Activated B cell treated with CpG ODN at 0.5 μM for 24 hours (primary cell): ENCODE results near the gene WBP2. TPM values are rescaled to one million over a fixed set of nuclear protein-coding genes. Genes with fewer than 3 reads are reported as not detected.

Experiments used
- ATAC-seq: fragments of 200-7000 bp; cut with Tn5 transposase; one replicate; pipeline ENCODE4 v1.10.0; 2021; ENCODE audit warnings: low read depth, mild to moderate bottlenecking, moderate library complexity
- CTCF ChIA-PET: fragments of 350-600 bp; sonication (Branson Sonifier 250); formaldehyde crosslinking; loops from one replicate; lab custom pipeline; 2021; ENCODE audit warnings: antibody characterized with exemption; lab: Charles Lee
- POLR2A ChIA-PET: fragments of 350-600 bp; sonication (Branson Sonifier 250); formaldehyde crosslinking; loops from one replicate; lab custom pipeline; 2021; ENCODE audit warnings: antibody characterized with exemption; lab: Charles Lee
- DNase-seq: peaks from one replicate; pipeline ENCODE4 v3.0.0; 2022
- H3K27ac Mint-ChIP-seq: one replicate; pipeline ENCODE4 v1.8.0; 2020; ENCODE audit warnings: mixed read lengths
- H3K27me3 Mint-ChIP-seq: one replicate; pipeline ENCODE4 v1.8.0; 2021; ENCODE audit warnings: mixed read lengths
- H3K36me3 Mint-ChIP-seq: one replicate; pipeline ENCODE4 v1.8.0; 2021; ENCODE audit warnings: low read depth, mixed read lengths
- H3K4me1 Mint-ChIP-seq: one replicate; pipeline ENCODE4 v1.8.0; 2021; ENCODE audit warnings: mixed read lengths
- H3K4me3 Mint-ChIP-seq: one replicate; pipeline ENCODE4 v1.8.0; 2020; ENCODE audit warnings: mild to moderate bottlenecking, mixed read lengths
- H3K9me3 Mint-ChIP-seq: one replicate; pipeline ENCODE4 v1.8.0; 2020; ENCODE audit warnings: mixed read lengths
- CTCF ChIP-seq: fragments of 200-600 bp; IDR thresholded peaks from one replicate; pipeline ENCODE4 v1.8.0; 2022; ENCODE audit warnings: antibody characterized with exemption, mild to moderate bottlenecking
- intact Hi-C: fragments of 100-400 bp; cut with micrococcal nuclease; formaldehyde crosslinking; loops from one replicate; pipeline ENCODE4 v1.15.1; 2024
- total RNA-seq: library from RNA; stranded (reverse); gene quantifications from 2 replicates; pipeline ENCODE4 v1.2.3, GENCODE V29; 2022

Gene WBP2
- total RNA-seq, 1 donor from 2014 or later, result 66.0 TPM

- intact Hi-C loops, result loop anchor here (5.0 kb wide), 1 partner anchor 34 kb away; the partner anchor contains the start of gene TRIM47
- no peak for TF ChIP-seq CTCF
- peaks cover 57% of the 10 kb centered on the region for H3K36me3 Mint-ChIP-seq
- CTCF ChIA-PET, result interaction anchor here (0.9 to 2.7 kb wide), 5 partner anchors 12 to 89 kb away, joined by 3 to 9 read pairs (median 5); partner anchors contain the start of genes MRPL38, UNK and WBP2
- H3K27ac Mint-ChIP-seq, result peak overlapping the region; percentile 85
- peaks cover 24% of the 10 kb centered on the region for H3K4me1 Mint-ChIP-seq
- POLR2A ChIA-PET, result interaction anchor here (1.0 to 5.2 kb wide), 16 partner anchors 10 to 601 kb away, joined by 3 to 101 read pairs (median 9); partner anchors contain the start of genes GALK1, TRIM65, UNK and WBP2
- no peaks in the 10 kb centered on the region for H3K27me3 Mint-ChIP-seq
- H3K9me3 Mint-ChIP-seq, result no peaks in the 10 kb centered on the region
- H3K4me3 Mint-ChIP-seq, result peak overlapping the region; percentile 91
- DNase-seq, result no peak
- no peak for ATAC-seq
These were observed 12.1 kb downstream of the WBP2 start for GRCh38 chr17:75842963-75843576.

GRCh38 chr17:75842411-75842810 is 12.7 kb downstream of the WBP2 start:
- TF ChIP-seq CTCF, result no peak
- intact Hi-C loops, result loop anchor here (5.0 kb wide), 1 partner anchor 35 kb away; the partner anchor contains the start of gene TRIM47
- Mint-ChIP-seq H3K9me3 (no peaks in the 10 kb centered on the region), H3K4me3 (no peak overlapping the region), H3K36me3 (peaks cover 56% of the 10 kb centered on the region), H3K27me3 (no peaks in the 10 kb centered on the region), H3K27ac (no peak overlapping the region), H3K4me1 (peaks cover 24% of the 10 kb centered on the region)
- ChIA-PET CTCF (no interaction called here), POLR2A (interaction anchor here (1.2 to 5.2 kb wide), 4 partner anchors 13 to 68 kb away, joined by 9 to 101 read pairs (median 46); partner anchors contain the start of genes UNK and WBP2)
- DNase-seq, result no peak
- ATAC-seq, result no peak

- Mint-ChIP-seq H3K27me3 (no peaks in the 10 kb centered on the region), H3K9me3 (no peaks in the 10 kb centered on the region), H3K27ac (no peak overlapping the region), H3K4me1 (peaks cover 20% of the 10 kb centered on the region), H3K4me3 (no peak overlapping the region), H3K36me3 (peaks cover 49% of the 10 kb centered on the region)
- ChIA-PET POLR2A (interaction anchor here (0.7 to 1.3 kb wide), 2 partner anchors 56 to 76 kb away, joined by 8 to 10 read pairs; partner anchors contain the start of gene UNK), CTCF (no interaction called here)
- no peak for DNase-seq
- TF ChIP-seq CTCF, result no peak
- ATAC-seq, result no peak
- intact Hi-C loops, result loop anchor here (5.0 kb wide), 1 partner anchor 37 kb away; the partner anchor contains the start of gene TRIM47
These were observed 14.4 kb downstream of the WBP2 start for GRCh38 chr17:75840799-75841164.

GRCh38 chr17:75839942-75840798 is 15.0 kb downstream of the WBP2 start:
- Mint-ChIP-seq H3K4me3 (no peak overlapping the region), H3K36me3 (peaks cover 45% of the 10 kb centered on the region), H3K27me3 (no peaks in the 10 kb centered on the region), H3K9me3 (no peaks in the 10 kb centered on the region), H3K27ac (no peak overlapping the region), H3K4me1 (peaks cover 14% of the 10 kb centered on the region)
- TF ChIP-seq CTCF, result no peak
- CTCF ChIA-PET, result interaction anchor here (1.2 kb wide), 1 partner anchor 10 kb away, joined by 3 read pairs; no protein-coding TSS in a partner anchor
- ATAC-seq (no peak), DNase-seq (no peak)
- POLR2A ChIA-PET, result interaction anchor here (0.7 to 1.3 kb wide), 5 partner anchors 10 to 76 kb away, joined by 3 to 10 read pairs (median 4); partner anchors contain the start of gene UNK
- intact Hi-C loops, result loop anchor here (5.0 kb wide), 1 partner anchor 37 kb away; the partner anchor contains the start of gene TRIM47
